ENCODE results near the gene LUM.

DNA sequence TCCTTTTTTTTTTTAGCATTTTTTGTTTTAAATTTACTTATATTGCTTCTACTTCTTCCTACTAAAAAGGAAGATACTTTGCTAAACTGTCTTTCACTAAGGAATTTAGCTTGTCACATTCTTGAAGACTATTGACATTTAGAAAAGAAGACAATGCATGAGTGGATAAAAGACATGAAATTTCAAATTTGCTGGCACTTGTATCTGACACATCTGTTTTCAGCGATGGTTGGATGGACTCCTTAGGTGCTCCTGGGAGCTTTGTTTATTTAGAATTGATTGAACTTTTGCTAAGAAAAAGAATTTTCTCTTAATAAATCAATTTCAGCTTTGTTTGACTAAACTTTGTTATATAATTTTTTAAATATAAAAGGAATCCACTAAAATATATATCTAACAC is 50.2 kb downstream of the LUM start:
- TF ChIP-seq, protein P1, sequence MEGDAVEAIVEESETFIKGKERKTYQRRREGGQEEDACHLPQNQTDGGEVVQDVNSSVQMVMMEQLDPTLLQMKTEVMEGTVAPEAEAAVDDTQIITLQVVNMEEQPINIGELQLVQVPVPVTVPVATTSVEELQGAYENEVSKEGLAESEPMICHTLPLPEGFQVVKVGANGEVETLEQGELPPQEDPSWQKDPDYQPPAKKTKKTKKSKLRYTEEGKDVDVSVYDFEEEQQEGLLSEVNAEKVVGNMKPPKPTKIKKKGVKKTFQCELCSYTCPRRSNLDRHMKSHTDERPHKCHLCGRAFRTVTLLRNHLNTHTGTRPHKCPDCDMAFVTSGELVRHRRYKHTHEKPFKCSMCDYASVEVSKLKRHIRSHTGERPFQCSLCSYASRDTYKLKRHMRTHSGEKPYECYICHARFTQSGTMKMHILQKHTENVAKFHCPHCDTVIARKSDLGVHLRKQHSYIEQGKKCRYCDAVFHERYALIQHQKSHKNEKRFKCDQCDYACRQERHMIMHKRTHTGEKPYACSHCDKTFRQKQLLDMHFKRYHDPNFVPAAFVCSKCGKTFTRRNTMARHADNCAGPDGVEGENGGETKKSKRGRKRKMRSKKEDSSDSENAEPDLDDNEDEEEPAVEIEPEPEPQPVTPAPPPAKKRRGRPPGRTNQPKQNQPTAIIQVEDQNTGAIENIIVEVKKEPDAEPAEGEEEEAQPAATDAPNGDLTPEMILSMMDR (IDR thresholded peaks at IDR 0.05): no peak
- no peak for TF ChIP-seq POLR2A (IDR thresholded peaks at IDR 0.05)
